Measurements from ENCODE around the gene XRCC3. TPM values are rescaled to one million over a fixed set of nuclear protein-coding genes. Genes with fewer than 3 reads are reported as not detected.
A peak's percentile ranks its signal among the peaks of the same experiment; 100 is the strongest.

Gene XRCC3
- total and polyA plus RNA-seq, 4 donors, result 1.0 to 8.6 (median 5.2) TPM

DNA sequence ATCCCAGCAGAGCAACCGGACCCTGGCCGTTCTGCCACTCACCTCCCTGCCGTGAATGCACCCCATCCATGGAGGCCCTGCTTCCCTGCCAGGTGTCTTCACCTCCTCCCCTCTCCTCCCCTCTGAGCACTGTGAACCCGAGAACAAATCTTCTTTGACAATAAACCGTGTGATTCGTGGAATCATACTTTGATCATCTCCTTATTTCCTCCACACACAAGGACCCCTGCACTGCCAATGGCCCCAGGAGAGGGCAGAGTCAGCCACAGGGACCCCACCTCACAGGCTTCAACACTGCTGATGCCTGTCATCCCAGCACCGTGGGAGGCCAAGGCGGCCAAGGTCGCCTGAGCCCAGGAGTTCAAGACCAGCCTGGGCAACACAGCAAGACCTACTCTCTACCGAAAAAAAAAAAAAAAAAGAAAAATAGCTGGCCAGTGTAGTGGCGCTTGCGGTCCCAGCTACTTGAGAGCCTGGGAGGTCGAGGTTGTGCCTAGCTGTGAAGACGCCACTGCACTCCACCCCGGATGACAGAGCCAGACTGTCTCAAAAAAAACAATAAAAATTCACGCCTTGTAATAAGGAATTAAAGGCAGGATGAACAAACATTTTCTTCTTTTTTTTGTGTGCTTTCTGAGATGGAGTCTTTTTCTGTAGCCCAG is 1.1 kb downstream of the XRCC3 start:
- H3K4me3 ChIP-seq (ENCODE audit: low read length in 2 of 2), result no peak overlapping the region

GRCh38 chr14:103713304-103714062 is 1.8 kb downstream of the XRCC3 start:
- WGBS, 2 donors, result 88 to 90% methylated on average over 18 of the region's 18 CpGs
- H3K4me3 ChIP-seq (ENCODE audit: low read length in 2 of 2), result no peak overlapping the region
- no peaks in the 10 kb centered on the region for H3K36me3 ChIP-seq (ENCODE audit: control insufficient read depth in 1 of 2, insufficient read depth in 2 of 2, low read length in 1 of 2)
- intact Hi-C loops (cut with DNase I), result no loop called here
- H3K9me3 ChIP-seq (ENCODE audit: control insufficient read depth, low read length), result no peaks in the 10 kb centered on the region
- no peak overlapping the region for H3K27ac ChIP-seq (ENCODE audit: low read depth in 1 of 2, low read length in 2 of 2)
- H3K4me1 ChIP-seq (ENCODE audit: control insufficient read depth in 1 of 2, insufficient read depth in 2 of 2, low read length in 2 of 2), result no peaks in the 10 kb centered on the region
- DNase-seq (no peak), ATAC-seq (ENCODE audit: low FRiP score) (no peak)
- H3K27me3 ChIP-seq (ENCODE audit: control insufficient read depth in 1 of 2, insufficient read depth in 2 of 2, low read length in 1 of 2), result no peaks in the 10 kb centered on the region

More for the DNA sequence above, 1.1 kb downstream of the XRCC3 start:
- Histone ChIP-seq H3K9me3 (ENCODE audit: control insufficient read depth, low read length) (no peaks in the 10 kb centered on the region), H3K27me3 (ENCODE audit: control insufficient read depth in 1 of 2, insufficient read depth in 2 of 2, low read length in 1 of 2) (no peaks in the 10 kb centered on the region), H3K36me3 (ENCODE audit: control insufficient read depth in 1 of 2, insufficient read depth in 2 of 2, low read length in 1 of 2) (no peaks in the 10 kb centered on the region), H3K27ac (ENCODE audit: low read depth in 1 of 2, low read length in 2 of 2) (no peak overlapping the region), H3K4me1 (ENCODE audit: control insufficient read depth in 1 of 2, insufficient read depth in 2 of 2, low read length in 2 of 2) (no peaks in the 10 kb centered on the region)
- ATAC-seq (ENCODE audit: low FRiP score) (no peak), DNase-seq (no peak)
- WGBS, 2 donors, result 73 to 76% methylated on average over 16 of the region's 16 CpGs
- intact Hi-C loops (cut with DNase I), result no loop called here

- WGBS, 2 donors, result 44 to 46% methylated on average over 24 of the region's 24 CpGs
- H3K27me3 ChIP-seq (ENCODE audit: control insufficient read depth in 1 of 2, insufficient read depth in 2 of 2, low read length in 1 of 2), result no peaks in the 10 kb centered on the region
- peak overlapping the region; percentile 14 to 35 for H3K27ac ChIP-seq (ENCODE audit: low read depth in 1 of 2, low read length in 2 of 2)
- intact Hi-C loops (cut with DNase I), result no loop called here
- no peaks in the 10 kb centered on the region for H3K9me3 ChIP-seq (ENCODE audit: control insufficient read depth, low read length)
- H3K4me3 ChIP-seq (ENCODE audit: low read length in 2 of 2), result no peak overlapping the region
- no peak for DNase-seq
- no peaks in the 10 kb centered on the region for H3K4me1 ChIP-seq (ENCODE audit: control insufficient read depth in 1 of 2, insufficient read depth in 2 of 2, low read length in 2 of 2)
- no peak for ATAC-seq (ENCODE audit: low FRiP score)
- no peaks in the 10 kb centered on the region for H3K36me3 ChIP-seq (ENCODE audit: control insufficient read depth in 1 of 2, insufficient read depth in 2 of 2, low read length in 1 of 2)
Measured at GRCh38 chr14:103712633-103713247, 2.5 kb downstream of the XRCC3 start.

- ATAC-seq (ENCODE audit: low FRiP score) (peak; percentile 34), DNase-seq (peak; percentile 88 to 89)
- peak overlapping the region; percentile 14 to 35 for H3K27ac ChIP-seq (ENCODE audit: low read depth in 1 of 2, low read length in 2 of 2)
- no peaks in the 10 kb centered on the region for H3K36me3 ChIP-seq (ENCODE audit: control insufficient read depth in 1 of 2, insufficient read depth in 2 of 2, low read length in 1 of 2)
- no peak overlapping the region for H3K4me3 ChIP-seq (ENCODE audit: low read length in 2 of 2)
- H3K4me1 ChIP-seq (ENCODE audit: control insufficient read depth in 1 of 2, insufficient read depth in 2 of 2, low read length in 2 of 2), result no peaks in the 10 kb centered on the region
- intact Hi-C loops (cut with DNase I), result no loop called here
- no peaks in the 10 kb centered on the region for H3K9me3 ChIP-seq (ENCODE audit: control insufficient read depth, low read length)
- 6% methylated on average over 27 of the region's 27 CpGs for WGBS, 2 donors
- H3K27me3 ChIP-seq (ENCODE audit: control insufficient read depth in 1 of 2, insufficient read depth in 2 of 2, low read length in 1 of 2), result no peaks in the 10 kb centered on the region
Measured at GRCh38 chr14:103711516-103712431, 3.5 kb downstream of the XRCC3 start.

GRCh38 chr14:103710771-103711377 is 4.4 kb downstream of the XRCC3 start:
- H3K27me3 ChIP-seq (ENCODE audit: control insufficient read depth in 1 of 2, insufficient read depth in 2 of 2, low read length in 1 of 2), result no peaks in the 10 kb centered on the region
- DNase-seq (no peak), ATAC-seq (ENCODE audit: low FRiP score) (no peak)
- H3K4me1 ChIP-seq (ENCODE audit: control insufficient read depth in 1 of 2, insufficient read depth in 2 of 2, low read length in 2 of 2), result no peaks in the 10 kb centered on the region
- no peaks in the 10 kb centered on the region for H3K36me3 ChIP-seq (ENCODE audit: control insufficient read depth in 1 of 2, insufficient read depth in 2 of 2, low read length in 1 of 2)
- WGBS, 2 donors, result 84 to 88% methylated on average over 9 of the region's 9 CpGs
- intact Hi-C loops (cut with DNase I), result no loop called here
- no peak overlapping the region for H3K4me3 ChIP-seq (ENCODE audit: low read length in 2 of 2)
- no peak overlapping the region for H3K27ac ChIP-seq (ENCODE audit: low read depth in 1 of 2, low read length in 2 of 2)
- H3K9me3 ChIP-seq (ENCODE audit: control insufficient read depth, low read length), result no peaks in the 10 kb centered on the region

DNA sequence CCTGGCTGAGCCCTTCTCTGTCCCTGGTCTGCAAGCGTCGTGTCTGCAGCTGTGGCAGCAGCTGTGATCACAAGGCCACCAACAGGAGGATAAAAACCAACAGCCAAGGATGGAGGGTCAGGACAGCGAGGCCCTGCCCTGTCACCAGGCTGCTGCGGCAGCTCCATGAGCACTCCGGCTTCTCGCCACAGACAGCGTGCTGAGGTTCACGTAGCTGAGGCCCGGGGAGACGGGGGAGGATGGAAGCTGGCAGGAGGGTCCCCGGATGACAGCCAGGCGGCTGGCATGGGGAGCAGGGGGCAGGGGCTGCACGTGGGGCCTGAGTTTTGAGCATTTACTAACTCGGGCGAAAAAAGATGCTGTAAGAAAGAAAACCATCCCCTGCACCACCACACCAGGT is 5.4 kb downstream of the XRCC3 start:
- no peaks in the 10 kb centered on the region for H3K36me3 ChIP-seq (ENCODE audit: control insufficient read depth in 1 of 2, insufficient read depth in 2 of 2, low read length in 1 of 2)
- intact Hi-C loops (cut with DNase I), result no loop called here

DNA sequence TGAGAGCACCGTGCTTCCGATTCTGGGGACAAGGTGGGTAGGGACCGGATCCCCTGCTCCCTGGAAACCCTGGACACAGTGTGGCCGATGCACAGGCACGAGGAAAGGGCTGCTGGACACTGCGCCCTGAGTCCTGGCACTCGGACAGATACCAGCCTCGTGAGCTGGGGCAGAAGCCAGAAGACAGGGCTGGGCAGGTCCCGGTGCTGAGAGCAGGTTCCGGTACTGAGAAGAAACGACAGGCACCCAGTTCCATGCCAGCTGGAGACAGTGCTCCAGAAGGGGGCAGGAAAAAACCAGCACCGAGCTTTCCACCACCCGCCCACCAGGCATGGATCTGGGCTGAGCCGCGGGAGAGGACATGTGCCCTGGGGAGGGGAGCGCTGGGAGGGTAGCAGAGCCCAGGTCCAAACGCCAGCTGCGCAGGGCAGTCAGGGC is 6.5 kb downstream of the XRCC3 start:
- ATAC-seq (ENCODE audit: low FRiP score) (no peak), DNase-seq (peak; percentile 51 to 78)
- H3K9me3 ChIP-seq (ENCODE audit: control insufficient read depth, low read length), result no peaks in the 10 kb centered on the region
- no peaks in the 10 kb centered on the region for H3K27me3 ChIP-seq (ENCODE audit: control insufficient read depth in 1 of 2, insufficient read depth in 2 of 2, low read length in 1 of 2)
- H3K27ac ChIP-seq (ENCODE audit: low read depth in 1 of 2, low read length in 2 of 2), result no peak overlapping the region
- H3K36me3 ChIP-seq (ENCODE audit: control insufficient read depth in 1 of 2, insufficient read depth in 2 of 2, low read length in 1 of 2), result no peaks in the 10 kb centered on the region
- no peaks in the 10 kb centered on the region for H3K4me1 ChIP-seq (ENCODE audit: control insufficient read depth in 1 of 2, insufficient read depth in 2 of 2, low read length in 2 of 2)
- no peak overlapping the region for H3K4me3 ChIP-seq (ENCODE audit: low read length in 2 of 2)
- WGBS, 2 donors, result 15 to 20% methylated on average over 18 of the region's 18 CpGs
- intact Hi-C loops (cut with DNase I), result no loop called here

More for the DNA sequence above, 5.4 kb downstream of the XRCC3 start:
- H3K27ac ChIP-seq (ENCODE audit: low read depth in 1 of 2, low read length in 2 of 2), result no peak overlapping the region
- no peak overlapping the region for H3K4me3 ChIP-seq (ENCODE audit: low read length in 2 of 2)
- ATAC-seq (ENCODE audit: low FRiP score) (no peak), DNase-seq (peak in 1 of 2 donors; percentile 71)
- no peaks in the 10 kb centered on the region for H3K9me3 ChIP-seq (ENCODE audit: control insufficient read depth, low read length)
- WGBS, 2 donors, result 87 to 94% methylated on average over 15 of the region's 15 CpGs
- H3K27me3 ChIP-seq (ENCODE audit: control insufficient read depth in 1 of 2, insufficient read depth in 2 of 2, low read length in 1 of 2), result no peaks in the 10 kb centered on the region
- no peaks in the 10 kb centered on the region for H3K4me1 ChIP-seq (ENCODE audit: control insufficient read depth in 1 of 2, insufficient read depth in 2 of 2, low read length in 2 of 2)
